ENCODE measurements around the gene EME1. TPM values are rescaled to one million over a fixed set of nuclear protein-coding genes. Genes with fewer than 3 reads are reported as not detected.
A peak's percentile ranks its signal among the peaks of the same experiment; 100 is the strongest.
"Not testable (repeated sequence)": the region's sequence is repeated elsewhere in the genome, so short reads cannot be mapped to it uniquely, and the experiment has no call there.

EME1 gene
- polyA plus RNA-seq, 1 donor: 3.5 TPM

GRCh38 chr17:50333291-50334057, 39.6 kb upstream of the EME1 start:
- not testable (repeated sequence) for H3K27me3 ChIP-seq (ENCODE audit: control insufficient read depth, insufficient read depth, low read length)

DNA sequence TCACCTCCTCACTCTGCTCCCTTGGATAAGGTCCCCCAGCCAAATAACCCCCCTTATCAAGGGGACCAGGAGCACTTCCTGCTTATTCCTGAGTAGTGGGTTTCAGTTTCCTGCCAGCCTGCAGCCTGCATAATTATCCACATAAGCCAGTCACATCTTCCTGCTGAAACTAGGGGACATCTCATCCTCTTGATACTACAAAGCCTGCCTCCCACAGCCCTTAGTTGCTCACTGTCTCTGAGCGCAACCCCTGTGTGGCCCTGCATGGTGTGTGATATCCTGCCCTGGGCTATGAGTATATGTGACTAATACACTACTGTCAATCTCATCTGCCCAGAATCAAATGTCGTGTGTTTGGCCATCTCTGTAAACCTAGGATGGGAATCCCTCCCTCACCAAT, 35.1 kb upstream of the EME1 start:
- no peak overlapping the region for H3K4me3 ChIP-seq (ENCODE audit: low read length)
- no peaks in the 10 kb centered on the region for H3K36me3 ChIP-seq (ENCODE audit: control insufficient read depth, insufficient read depth, low read length)
- H3K27ac ChIP-seq (ENCODE audit: low read length): no peak overlapping the region
- no peaks in the 10 kb centered on the region for H3K27me3 ChIP-seq (ENCODE audit: control insufficient read depth, insufficient read depth, low read length)
- H3K4me1 ChIP-seq (ENCODE audit: control insufficient read depth, insufficient read depth, low read length): no peaks in the 10 kb centered on the region
- no peaks in the 10 kb centered on the region for H3K9me3 ChIP-seq (ENCODE audit: control insufficient read depth, low read depth, low read length)
- no peak for DNase-seq
- no CpG with 5 or more reads among the region's 2 CpGs for WGBS (ENCODE audit: insufficient coverage, low lambda C conversion rate)

More at GRCh38 chr17:50333291-50334057, 39.6 kb upstream of the EME1 start:
- WGBS (ENCODE audit: insufficient coverage, low lambda C conversion rate): 100% methylated on average over 4 of the region's 14 CpGs
- H3K9me3 ChIP-seq (ENCODE audit: control insufficient read depth, low read depth, low read length); H3K4me1 ChIP-seq (ENCODE audit: control insufficient read depth, insufficient read depth, low read length); DNase-seq; H3K36me3 ChIP-seq (ENCODE audit: control insufficient read depth, insufficient read depth, low read length); H3K4me3 ChIP-seq (ENCODE audit: low read length); H3K27ac ChIP-seq (ENCODE audit: low read length): not testable (repeated sequence)

DNA sequence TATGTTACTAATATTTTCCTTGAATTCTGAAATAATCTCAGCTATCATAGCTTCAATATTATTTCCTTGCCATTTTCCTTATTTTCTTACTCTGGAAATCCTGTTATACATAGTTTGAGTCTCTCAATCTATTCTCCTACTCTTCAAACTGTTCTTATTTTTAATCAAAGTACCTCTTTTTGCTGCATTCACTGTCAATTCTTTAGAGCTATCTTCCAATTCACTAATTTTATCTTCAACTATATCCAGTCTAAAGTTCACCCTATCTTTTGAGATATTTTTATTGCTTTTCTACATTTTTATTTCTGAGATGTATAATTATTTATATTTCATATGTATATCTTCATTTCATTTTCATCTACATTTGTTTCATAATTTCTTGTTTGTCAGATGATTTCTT, 34.4 kb upstream of the EME1 start:
- H3K4me1 ChIP-seq (ENCODE audit: control insufficient read depth, insufficient read depth, low read length): no peaks in the 10 kb centered on the region
- H3K36me3 ChIP-seq (ENCODE audit: control insufficient read depth, insufficient read depth, low read length): no peaks in the 10 kb centered on the region
- no peak for DNase-seq
- H3K27me3 ChIP-seq (ENCODE audit: control insufficient read depth, insufficient read depth, low read length): no peaks in the 10 kb centered on the region
- H3K4me3 ChIP-seq (ENCODE audit: low read length): no peak overlapping the region
- no peaks in the 10 kb centered on the region for H3K9me3 ChIP-seq (ENCODE audit: control insufficient read depth, low read depth, low read length)
- H3K27ac ChIP-seq (ENCODE audit: low read length): no peak overlapping the region

- Histone ChIP-seq H3K27ac (ENCODE audit: low read length) (no peak overlapping the region), H3K9me3 (ENCODE audit: control insufficient read depth, low read depth, low read length) (no peaks in the 10 kb centered on the region), H3K4me3 (ENCODE audit: low read length) (no peak overlapping the region), H3K27me3 (ENCODE audit: control insufficient read depth, insufficient read depth, low read length) (no peaks in the 10 kb centered on the region), H3K4me1 (ENCODE audit: control insufficient read depth, insufficient read depth, low read length) (no peaks in the 10 kb centered on the region), H3K36me3 (ENCODE audit: control insufficient read depth, insufficient read depth, low read length) (no peaks in the 10 kb centered on the region)
- no peak for DNase-seq
Measured at GRCh38 chr17:50339381-50339780, 33.6 kb upstream of the EME1 start.

DNA sequence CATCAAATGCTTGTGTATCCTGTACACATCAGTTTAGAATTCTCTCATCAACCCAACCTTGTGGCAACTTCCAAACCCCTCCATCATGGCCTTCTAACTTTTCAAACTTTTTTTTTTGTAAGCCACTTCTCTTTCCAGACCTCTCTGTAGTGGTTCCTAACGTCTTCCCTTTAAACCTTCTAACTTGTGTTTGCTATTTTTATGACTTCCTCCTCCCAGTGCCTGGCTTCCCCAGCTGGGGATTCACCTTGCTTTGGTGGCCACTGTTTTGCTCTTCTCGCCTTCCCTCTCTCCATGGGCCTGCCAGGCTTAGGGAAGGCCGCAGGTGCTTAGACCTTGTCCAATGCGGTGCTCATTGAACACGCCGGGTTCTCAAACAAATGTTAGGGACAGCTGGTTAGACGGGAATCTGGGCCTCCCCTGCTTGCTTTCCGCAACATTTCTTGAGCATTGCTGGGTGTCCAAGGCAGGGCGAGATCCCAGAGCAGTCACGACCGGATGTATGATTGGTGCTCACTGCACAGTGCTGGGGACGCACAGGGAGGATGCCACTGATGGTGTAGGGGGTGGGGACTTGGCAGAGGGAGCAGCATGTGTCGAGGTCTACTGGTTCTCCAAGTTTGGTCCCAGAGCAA, 28.2 kb upstream of the EME1 start:
- 22% methylated on average over 1 of the region's 13 CpGs for WGBS (ENCODE audit: insufficient coverage, low lambda C conversion rate)
- H3K4me1 ChIP-seq (ENCODE audit: control insufficient read depth, insufficient read depth, low read length): peaks cover 13% of the 10 kb centered on the region
- H3K36me3 ChIP-seq (ENCODE audit: control insufficient read depth, insufficient read depth, low read length): no peaks in the 10 kb centered on the region
- no peak for DNase-seq
- H3K27me3 ChIP-seq (ENCODE audit: control insufficient read depth, insufficient read depth, low read length): no peaks in the 10 kb centered on the region
- no peaks in the 10 kb centered on the region for H3K9me3 ChIP-seq (ENCODE audit: control insufficient read depth, low read depth, low read length)
- H3K4me3 ChIP-seq (ENCODE audit: low read length): no peak overlapping the region
- H3K27ac ChIP-seq (ENCODE audit: low read length): no peak overlapping the region

GRCh38 chr17:50345432-50346312, 27.4 kb upstream of the EME1 start, which contains the start of gene XYLT2:
Gene XYLT2 (plus strand): TSS chr17:50346126. CDS start chr17:50346141, 15 bp downstream.
- DNase-seq: peak; percentile 80 to 90
- Histone ChIP-seq H3K4me3 (ENCODE audit: low read length) (peak within 1 kb of the TSS; percentile 87), H3K36me3 (ENCODE audit: control insufficient read depth, insufficient read depth, low read length) (no peaks in the 10 kb centered on the region), H3K27me3 (ENCODE audit: control insufficient read depth, insufficient read depth, low read length) (no peaks in the 10 kb centered on the region), H3K27ac (ENCODE audit: low read length) (peak within 1 kb of the TSS; percentile 1), H3K4me1 (ENCODE audit: control insufficient read depth, insufficient read depth, low read length) (peaks cover 13% of the 10 kb centered on the region), H3K9me3 (ENCODE audit: control insufficient read depth, low read depth, low read length) (no peaks in the 10 kb centered on the region)
- WGBS (ENCODE audit: insufficient coverage, low lambda C conversion rate): no CpG with 5 or more reads among the region's 87 CpGs

DNA sequence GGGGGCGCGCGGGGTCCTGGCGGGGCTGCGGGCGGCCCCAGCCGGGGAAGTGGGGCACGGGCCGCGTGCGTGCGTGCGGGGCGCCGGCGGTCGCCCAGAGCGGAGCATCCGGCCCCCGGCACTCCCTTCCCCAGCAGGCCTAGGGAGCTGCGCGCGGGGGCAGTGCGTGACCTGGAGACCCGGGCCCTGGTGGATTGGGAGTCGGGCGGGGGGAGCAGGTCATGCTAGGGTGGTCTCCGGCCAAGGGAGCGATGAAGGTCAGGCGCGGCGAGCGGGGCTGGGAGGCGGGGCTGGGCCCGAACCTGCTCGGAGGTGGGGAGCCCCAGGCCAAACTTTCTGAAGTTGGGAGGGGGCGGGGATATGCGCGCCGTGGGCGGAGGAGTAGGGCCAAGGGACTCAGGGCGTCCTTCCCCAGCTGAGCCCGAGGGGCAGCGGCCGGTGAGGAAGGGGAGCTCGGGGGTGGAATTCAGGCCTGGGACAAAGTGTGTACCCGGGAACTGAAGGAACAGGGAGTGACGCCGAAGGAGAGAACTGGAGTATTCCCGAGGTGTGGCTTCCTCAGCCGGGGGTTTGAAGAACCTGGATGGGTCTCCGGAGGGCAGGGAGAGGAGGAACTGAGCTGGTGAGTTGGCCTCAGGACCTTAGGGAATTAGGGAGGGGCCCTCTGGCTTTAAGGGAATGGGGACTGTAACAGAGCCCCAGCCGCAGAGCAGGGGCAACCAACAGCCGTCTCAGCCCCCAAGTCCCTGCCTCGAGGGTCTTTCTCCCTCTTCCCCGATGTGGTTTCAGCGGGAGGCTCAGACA, 26.5 kb upstream of the EME1 start:
- peak; percentile 15 to 58 for DNase-seq
- WGBS (ENCODE audit: insufficient coverage, low lambda C conversion rate): no CpG with 5 or more reads among the region's 57 CpGs
- Histone ChIP-seq H3K9me3 (ENCODE audit: control insufficient read depth, low read depth, low read length) (no peaks in the 10 kb centered on the region), H3K27ac (ENCODE audit: low read length) (no peak overlapping the region), H3K4me3 (ENCODE audit: low read length) (peak overlapping the region; percentile 87), H3K36me3 (ENCODE audit: control insufficient read depth, insufficient read depth, low read length) (no peaks in the 10 kb centered on the region), H3K27me3 (ENCODE audit: control insufficient read depth, insufficient read depth, low read length) (no peaks in the 10 kb centered on the region), H3K4me1 (ENCODE audit: control insufficient read depth, insufficient read depth, low read length) (peaks cover 13% of the 10 kb centered on the region)

DNA sequence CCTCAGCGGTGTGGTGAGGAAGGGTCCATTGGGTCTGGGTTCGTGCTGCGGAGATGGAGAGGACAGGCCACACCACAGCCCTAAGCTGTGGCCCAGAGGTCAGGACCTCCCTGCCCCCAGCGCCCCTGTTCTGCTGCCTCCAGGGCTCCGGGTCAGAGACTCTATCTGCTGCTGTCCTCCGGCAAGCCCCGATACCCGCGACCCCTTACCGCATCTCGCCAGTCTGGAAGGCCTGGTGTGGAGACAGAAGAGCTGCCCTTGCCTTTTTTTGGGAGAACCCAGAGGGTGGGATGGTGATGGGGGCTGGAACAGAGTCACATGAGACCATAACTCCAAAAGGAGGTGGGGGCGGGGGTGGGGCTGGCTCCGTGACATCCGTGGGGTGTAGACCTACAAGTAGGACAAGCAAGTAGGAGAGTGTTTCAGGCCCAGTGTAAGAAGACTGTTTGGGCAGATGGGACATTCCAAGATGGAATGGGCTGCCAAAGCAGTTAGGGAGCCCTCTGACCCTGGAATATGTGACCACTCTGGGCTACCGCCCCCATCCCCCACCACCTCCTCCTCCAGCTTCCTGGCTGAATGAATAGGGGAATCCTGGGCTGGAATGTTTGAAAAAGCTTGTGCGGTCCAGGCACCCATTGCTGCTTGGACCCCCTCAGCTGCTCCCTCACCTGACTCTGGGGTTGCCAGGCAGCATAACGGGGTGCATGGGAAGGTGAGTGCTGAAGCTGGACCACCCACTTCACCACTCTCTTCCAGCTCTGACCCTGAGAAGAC, 25.7 kb upstream of the EME1 start:
- DNase-seq: no peak
- Histone ChIP-seq H3K9me3 (ENCODE audit: control insufficient read depth, low read depth, low read length) (no peaks in the 10 kb centered on the region), H3K4me1 (ENCODE audit: control insufficient read depth, insufficient read depth, low read length) (peaks cover 13% of the 10 kb centered on the region), H3K27me3 (ENCODE audit: control insufficient read depth, insufficient read depth, low read length) (no peaks in the 10 kb centered on the region), H3K27ac (ENCODE audit: low read length) (no peak overlapping the region), H3K4me3 (ENCODE audit: low read length) (peak overlapping the region; percentile 87), H3K36me3 (ENCODE audit: control insufficient read depth, insufficient read depth, low read length) (peaks cover 5% of the 10 kb centered on the region)
- WGBS (ENCODE audit: insufficient coverage, low lambda C conversion rate): no CpG with 5 or more reads among the region's 17 CpGs

DNA sequence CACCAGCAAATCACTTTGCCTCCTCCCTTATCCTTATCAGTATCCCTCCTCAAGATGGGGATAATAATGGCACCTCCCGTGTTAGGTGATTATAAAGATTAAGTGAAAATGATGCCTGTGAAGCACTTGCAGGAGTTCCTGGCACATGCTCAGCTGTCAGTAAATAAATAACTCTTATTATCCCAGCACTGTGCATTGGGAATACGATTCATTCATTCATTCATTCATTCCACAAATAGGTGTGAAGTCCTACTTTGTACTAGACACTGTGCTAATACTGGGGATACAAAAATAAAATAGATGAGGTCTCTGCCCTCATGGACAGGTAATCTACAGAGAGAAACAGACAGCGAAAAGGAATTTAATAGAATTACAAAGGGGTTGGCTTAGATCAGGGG, 25.1 kb upstream of the EME1 start:
- peaks cover 11% of the 10 kb centered on the region for H3K36me3 ChIP-seq (ENCODE audit: control insufficient read depth, insufficient read depth, low read length)
- no peak for DNase-seq
- WGBS (ENCODE audit: insufficient coverage, low lambda C conversion rate): no CpG with 5 or more reads among the region's 3 CpGs
- H3K27ac ChIP-seq (ENCODE audit: low read length): no peak overlapping the region
- peaks cover 13% of the 10 kb centered on the region for H3K4me1 ChIP-seq (ENCODE audit: control insufficient read depth, insufficient read depth, low read length)
- no peak overlapping the region for H3K4me3 ChIP-seq (ENCODE audit: low read length)
- no peaks in the 10 kb centered on the region for H3K27me3 ChIP-seq (ENCODE audit: control insufficient read depth, insufficient read depth, low read length)
- no peaks in the 10 kb centered on the region for H3K9me3 ChIP-seq (ENCODE audit: control insufficient read depth, low read depth, low read length)

Measured in large intestine (tissue), 3 donors.